Skin of body (tissue), 2 donors: ENCODE data around the gene RAC3. TPM values are rescaled to one million over a fixed set of nuclear protein-coding genes. Genes with fewer than 3 reads are reported as not detected.

ENCODE experiments used
- DNase-seq: peaks from one replicate; lab custom pipeline; 2025; lab: John Stamatoyannopoulos, UW
- total RNA-seq: library from RNA; depleted of rRNA; stranded (reverse); fragments of >200 nt; gene quantifications from one replicate; pipeline ENCODE4 v1.2.3, GENCODE V29; 2014

RAC3 gene
- total RNA-seq, 1 donor from 2014 or later = 15.6 TPM

DNA sequence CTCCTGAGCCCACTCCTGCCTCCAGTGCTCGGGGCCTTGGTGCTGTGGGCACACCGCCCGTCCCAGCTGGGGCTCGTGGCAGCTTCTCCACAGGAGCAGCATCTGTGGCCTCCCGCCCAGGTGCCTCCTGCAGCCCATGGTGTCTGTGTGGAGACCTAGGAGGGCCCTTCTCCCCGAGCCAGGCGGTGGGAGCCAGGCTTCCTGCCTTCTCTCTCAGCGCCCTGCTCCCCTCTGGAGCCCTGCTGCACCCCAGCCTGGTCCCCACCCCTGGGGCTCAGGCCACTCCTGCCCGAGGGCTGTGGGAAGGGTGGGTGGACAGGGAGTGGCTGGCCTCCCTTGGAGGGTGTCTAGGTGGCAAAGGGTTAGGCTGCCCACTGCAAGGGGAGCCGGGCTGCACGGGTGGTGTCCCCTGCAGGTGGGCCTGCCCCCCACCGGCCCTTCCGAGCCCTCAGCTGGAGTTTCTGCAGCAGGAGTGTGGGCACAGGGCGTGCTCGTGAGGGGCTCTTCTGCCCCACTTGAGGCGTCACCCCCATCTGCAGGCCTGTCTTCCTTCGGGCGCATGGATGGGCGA is 19.8 kb upstream of the RAC3 start:
- DNase-seq = no peak

DNA sequence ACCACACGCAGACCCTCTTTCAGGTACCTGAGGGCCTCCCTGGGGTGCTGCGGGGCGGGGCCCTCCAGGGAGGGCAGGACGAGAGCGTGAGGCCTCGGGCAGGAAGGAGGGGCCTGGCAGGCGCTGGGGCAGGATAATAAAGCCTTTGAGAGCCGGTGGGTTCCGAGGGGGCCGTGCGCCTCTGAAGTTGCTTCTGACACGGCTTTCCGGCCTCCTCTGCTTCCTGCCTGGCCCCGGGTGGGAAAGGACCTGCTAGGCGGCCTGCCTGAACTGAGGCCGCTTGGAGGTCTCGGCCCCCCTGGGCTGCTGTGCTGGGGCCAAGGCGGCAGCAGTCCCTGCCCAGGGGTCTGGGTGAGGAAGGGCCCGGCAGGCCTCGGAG is 19.2 kb upstream of the RAC3 start:
- DNase-seq = no peak

DNA sequence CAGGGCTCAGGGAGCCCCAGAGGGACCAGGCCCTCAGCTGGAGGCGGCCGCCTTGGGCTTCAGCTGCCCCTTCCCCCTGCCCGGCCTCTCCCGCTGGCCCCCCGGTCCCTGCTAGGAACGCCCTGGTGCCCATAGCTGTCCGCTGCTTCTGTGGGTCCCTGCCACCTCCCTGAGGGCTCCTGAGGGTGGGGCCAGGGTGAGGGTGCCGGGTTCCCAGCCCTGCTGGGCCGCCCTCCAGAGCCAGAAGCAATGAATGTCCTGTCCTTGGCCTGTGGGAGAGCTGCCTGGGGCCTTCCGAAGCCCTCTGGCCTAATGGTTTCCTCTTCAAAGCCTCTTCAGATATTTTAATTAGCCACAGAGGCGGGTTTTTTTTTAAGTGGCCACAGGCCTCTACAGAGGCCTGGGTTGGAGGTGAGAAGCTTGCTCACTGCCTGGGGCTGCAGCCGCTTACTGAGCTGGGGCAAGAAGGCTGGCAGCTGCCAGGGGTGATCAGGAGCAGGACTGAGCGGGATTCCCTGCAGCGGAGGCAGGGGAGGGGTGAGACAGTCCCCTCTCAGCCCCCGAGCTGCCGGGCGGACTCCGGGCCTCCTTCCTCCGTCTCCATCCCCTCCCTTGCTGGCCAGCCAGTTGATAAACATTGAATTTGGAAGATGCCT is 18.7 kb upstream of the RAC3 start:
- DNase-seq = no peak

DNA sequence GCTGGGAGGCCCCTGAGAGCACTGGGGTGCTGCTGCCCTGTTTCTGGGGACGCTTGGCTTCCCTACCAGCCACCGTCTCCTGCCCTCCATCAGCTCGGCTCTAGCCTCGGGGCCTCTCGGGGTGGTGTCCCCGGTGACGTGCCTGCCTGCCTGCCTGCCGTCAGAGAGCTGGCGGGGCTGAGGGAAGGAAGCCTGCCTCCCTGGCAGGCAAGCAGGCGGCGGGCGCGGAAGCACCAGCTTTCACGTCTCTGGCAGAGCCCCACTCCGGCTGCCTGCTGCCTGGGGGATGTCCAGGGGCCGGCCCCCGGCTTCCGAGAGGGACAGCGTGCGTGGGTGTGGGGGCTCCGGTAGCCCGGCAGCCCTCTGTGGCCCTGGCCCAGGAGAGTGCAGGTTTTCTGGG is 18.1 kb upstream of the RAC3 start:
- DNase-seq = no peak

DNA sequence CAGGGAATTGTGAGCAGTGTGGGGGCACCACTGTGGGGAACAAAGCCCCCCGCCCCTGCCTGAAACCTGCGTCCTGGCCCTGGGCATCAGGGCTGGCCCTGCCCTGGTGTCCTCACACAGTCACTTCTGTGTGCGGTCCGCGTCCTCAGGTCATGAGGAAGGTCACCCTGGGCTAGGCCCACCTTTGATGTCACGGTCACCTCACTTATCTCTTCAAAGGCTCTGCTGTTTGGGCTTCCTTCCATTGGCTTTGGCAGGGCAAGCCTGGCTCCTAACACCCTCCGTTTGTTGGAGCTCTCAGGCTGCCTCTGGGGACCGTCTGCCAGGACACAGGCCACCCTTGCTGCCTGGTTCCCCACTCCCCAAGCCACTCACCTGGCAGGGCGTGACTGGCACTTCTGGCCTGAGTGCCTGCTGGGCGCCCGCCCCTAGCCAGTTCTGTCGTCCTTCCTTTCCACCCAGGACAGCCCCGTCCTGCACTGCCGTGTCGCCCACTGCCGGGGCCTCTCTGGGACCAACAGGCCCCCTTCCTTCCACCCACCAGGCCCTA is 17.6 kb upstream of the RAC3 start:
- no peak for DNase-seq

DNA sequence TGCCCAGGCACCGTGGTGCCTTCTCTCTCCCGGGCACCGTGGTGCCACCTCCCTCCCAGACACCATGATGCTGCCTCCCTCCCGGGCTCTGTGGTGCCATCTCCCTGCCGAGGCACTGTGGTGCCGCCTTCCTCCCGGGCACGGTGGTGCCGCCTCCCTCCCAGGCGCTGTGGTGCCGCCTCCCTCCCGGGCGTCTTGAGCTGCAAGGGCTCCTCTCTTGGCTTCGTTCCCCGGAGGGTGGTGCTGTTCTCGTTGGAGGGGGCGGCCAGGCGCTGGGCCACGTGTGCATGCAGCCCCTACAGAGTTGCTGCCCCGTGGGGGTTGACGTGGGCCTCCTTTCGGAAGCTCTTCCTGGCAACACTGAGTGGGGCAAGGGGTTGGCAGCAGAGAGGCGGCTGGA is 17.0 kb upstream of the RAC3 start:
- DNase-seq = no peak

DNA sequence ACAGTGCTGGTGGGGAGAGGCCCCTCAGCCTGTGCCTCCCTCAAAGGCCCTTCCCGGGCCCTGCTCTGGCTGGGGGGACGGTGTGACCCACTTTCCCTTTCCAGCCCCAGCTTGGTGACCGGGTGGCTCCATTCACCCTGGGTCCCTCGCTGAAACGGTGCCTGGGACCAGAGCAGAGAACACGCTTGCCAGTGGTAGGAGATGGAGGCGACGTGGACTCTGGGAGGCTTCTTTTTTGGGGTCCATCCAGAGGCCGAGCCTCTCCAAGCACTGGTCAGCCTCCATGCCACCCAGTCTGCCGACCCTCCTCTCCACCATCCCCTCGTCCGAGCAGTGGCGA is 16.5 kb upstream of the RAC3 start:
- no peak for DNase-seq

DNA sequence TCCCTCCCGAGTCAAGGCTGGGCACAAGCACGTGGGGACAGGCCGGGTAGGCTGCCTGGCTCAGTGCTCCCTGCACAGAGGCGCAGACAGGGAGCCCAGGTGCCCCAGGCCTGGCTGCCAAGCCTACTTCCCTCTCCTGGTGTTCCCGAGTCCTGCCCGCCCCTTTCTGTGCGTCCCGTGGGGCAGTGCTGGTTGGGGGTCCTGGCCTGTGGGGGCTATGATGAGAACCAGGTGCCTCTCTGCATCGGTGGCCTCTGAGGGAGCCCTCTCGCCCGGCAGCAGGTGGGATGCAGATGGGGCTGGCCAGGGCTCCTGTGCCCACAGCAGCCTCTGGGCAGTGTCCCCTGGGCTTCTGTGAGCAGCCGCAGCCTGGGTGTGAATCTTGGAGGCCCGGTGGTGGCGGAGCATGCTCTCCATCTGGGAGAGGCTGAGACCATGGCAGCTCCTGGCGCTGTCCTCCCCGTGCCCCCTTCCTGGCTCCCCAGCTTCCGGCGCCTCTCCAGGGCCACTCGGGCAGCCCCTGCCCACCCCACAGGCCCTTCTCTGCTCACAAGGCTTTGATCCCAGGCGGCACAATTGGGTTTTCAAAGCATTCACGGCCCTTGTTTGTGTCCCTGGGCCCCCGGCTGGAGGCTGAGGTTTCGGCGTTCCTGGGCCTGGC is 16.0 kb upstream of the RAC3 start:
- no peak for DNase-seq

DNA sequence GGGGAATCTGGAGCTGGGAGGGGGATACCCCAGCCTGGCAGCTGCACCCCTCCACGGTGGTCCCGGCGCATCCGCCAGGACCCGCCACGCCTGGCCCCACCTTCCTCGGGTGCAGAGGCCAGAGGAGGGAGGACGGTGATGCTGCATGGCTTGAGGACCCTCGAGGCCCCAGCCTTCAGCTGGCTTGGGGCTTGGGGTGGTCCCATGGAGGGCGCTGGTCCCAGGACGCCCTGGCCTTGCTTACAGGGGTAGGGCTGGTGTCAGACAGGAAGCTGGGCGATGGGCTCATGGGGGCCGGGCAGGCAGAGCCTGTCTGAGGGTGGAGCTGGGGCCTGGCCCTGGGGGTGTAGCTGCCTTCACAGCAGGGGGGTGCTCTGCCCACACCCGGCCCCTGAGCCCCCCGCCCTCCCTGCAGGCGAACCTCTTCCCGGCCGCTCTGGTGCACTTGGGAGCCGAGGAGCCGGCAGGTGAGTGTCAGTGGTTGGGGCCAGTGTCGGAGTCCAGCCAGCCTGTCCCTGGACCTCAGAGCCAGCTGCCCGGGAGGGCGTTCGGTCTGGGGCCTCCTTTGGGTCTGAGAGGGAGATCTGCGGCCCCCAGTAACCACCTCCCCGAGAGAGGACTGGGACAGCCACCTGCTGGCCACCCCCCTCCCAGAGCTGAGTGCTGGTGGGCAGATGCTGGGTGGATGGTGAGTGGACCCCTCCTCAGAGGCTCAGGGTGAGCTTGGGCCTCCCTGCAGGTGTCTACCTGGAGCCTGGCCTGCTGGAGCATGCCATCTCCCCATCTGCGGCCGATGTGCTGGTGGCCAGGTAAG is 15.2 kb upstream of the RAC3 start:
- DNase-seq = no peak

DNA sequence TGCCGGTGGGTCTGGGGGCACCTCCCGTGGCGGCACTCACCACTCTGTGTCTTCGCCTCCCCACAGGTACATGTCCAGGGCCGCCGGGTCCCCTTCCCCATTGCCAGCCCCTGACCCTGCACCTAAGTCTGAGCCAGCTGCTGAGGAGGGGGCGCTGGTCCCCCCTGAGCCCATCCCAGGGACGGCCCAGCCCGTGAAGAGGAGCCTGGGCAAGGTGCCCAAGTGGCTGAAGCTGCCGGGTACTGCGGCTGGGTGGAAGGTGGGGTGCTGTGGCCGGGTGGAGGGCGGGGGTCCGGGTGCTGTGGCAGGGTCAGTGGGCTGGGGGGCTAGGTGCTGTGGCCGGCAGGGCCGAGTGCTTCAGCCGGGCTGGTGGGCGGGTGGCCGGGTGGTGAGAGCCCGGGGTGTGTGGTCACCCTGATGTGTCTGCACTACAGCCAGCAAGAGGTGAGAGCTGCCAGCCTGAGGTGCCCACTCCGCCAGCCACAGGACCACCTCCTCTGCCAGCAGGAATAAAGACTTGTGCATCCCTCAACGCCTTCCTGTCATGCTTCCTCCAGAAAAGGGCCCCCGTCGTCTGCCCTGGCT is 14.5 kb upstream of the RAC3 start:
- no peak for DNase-seq

DNA sequence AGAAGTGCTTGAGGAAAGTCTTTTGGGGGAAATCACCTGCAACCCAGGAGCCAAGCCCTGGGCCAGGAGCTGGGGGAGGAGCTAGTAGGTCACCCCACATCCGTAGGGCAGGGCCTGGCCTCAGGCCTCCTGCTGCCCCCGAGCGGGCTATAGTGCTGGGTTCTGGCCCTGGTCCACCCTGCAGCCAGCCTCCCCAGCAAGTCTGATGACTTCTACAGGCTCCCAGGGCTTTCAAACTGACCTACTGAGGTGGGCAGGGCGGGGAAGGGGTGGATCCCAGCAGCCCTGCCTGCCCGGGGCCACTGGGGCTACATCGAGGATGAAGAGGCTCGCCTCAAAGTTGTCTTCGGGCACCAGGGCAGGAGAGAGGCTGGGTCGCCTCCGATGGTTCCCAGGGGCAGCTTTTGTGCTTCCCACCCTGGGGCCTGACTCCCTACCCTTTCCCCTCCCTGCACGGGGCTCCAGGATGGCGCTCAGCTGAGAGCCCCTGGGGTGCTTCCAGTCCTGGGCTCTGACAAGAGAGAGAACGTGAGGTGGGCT is 13.8 kb upstream of the RAC3 start:
- DNase-seq = no peak

DNA sequence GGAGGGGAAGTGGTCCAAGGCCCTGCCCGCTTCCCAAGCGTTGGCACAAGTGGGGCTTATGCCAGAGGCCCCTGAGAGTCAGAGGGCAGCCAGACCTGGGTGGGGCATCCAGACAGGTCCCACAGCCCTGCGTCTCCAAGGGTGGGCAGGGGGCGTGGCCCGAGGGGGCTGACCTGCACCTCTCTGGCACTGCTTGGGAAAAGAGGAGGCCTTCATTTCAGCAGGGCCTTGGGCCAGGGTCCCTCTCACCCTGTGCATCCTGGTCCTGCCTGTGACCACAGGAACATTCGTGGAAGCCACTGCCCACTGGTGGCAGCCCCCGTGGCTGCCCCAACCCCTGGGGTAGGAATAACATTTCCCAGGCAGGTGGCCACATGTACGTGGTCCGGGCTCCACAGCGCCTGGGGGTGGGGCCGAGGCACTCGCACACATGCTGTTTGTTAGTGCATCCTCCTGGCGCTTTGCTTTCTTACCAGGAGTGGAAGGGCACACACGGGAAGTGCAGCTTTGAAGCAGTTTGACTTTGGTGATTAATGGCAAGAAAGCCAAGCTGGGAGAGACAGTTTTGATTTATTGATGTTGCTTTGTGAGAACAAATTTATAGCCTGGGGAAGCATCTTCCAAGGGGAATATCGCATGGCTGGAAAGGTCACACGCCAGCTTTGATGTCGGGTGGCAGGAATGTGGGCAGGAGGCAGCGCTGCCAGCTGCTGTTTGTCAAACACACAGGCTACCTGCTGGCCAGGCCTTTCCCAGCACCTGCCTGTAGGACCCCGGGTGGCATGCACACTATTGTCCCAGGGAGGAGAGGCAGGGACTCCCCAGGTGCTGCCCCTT is 13.1 kb upstream of the RAC3 start:
- no peak for DNase-seq

DNA sequence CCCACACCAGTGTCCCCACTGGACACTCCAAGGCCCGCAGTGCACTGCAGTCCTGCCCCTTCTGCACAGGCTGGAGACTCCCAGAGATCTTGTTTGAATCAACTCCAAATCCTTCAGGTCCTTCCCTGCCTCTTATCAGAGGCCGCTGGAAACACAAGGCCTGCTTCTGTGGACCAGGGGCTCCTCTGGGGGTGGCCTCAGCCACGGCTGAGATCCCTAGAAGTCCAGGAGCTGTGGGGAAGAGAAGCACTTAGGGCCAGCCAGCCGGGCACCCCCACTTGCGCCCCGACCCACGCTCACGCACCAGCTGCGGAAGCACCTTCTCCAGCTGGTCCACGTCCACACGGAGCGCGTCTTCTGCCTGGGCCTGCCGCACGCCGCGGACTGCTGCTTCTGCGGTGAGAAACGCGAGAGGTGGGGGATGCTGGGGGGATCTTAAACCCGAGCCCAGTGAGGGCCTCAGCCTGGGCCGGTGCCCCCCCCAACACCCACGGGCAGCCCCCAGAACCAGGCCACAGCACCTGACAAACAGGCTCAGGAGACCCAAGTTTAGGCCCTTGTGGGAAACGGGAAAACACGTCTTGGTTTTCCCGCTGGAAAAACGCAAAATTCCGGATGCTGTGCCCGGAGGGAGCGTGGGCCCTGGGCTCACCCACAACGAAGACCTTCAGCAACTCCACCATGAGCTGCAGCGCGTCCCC is 12.3 kb upstream of the RAC3 start:
- no peak for DNase-seq

DNA sequence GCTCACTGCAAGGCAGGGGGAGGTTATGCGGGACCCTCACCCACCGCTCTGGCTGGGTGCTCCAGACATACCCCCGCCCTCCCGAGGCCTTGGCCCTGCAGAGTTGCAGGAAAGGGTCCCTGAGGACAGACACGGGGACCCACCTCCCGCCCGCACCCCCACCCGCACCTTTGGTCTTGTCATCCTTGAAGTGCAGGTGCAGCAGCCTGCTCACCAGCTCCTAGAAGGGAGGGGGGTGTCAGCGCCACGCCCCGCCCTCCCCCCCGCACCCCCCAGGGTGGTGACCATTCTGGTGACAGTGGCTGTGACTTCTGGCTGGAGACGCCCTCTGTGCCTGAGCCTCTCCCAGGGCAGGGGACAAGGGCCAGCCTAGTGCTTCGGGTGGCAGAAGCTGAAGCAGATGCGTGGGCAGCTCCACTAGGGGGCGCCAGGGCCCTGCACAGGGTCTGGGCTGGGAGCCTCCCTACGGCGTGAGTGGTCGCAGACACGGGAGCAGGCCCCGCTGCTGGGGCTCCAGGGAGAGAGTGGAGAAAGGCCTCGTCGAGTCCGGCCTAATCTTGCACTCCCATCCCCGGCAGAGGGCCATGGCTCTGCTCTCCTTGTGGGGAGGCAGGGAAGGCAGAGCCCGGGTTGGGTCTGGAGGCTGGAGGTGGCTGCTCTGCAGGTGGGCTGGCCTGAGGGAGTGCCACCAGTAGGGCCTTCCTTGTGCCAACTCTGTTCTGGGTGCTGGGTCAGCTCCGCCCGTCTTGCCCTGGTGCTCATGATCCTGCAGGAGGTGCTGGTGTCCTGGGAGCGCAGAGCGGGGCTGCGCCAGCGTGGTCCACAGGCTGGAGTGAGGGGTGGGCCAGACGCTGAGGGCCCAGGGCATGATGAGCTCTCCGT is 11.5 kb upstream of the RAC3 start:
- DNase-seq = no peak

DNA sequence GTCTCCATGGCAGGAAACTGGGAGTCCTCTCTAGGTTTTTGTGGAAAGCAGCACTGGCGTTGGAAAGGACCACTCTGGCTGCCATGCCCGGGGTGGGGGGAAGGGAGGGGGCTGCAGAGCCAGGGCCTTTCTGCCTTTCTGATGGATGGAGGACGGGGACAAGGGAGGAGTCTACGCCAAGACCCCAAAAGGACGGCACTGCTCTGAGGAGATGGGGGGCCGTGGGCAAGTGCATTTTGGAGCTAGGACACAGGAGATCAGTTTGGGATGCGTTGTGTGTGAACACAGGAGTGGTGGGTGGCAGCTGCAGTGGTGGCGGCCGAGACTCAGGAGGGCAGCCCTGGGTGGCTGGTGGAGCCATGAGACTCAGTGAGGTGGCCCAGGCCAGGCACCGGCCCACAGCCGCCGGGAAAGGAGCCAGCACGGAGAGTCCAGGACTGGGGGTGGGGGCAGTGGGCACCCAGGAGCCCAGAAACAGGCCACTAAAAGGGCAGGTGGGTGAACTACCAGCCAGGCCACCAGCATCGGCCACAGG is 10.8 kb upstream of the RAC3 start:
- DNase-seq = no peak

DNA sequence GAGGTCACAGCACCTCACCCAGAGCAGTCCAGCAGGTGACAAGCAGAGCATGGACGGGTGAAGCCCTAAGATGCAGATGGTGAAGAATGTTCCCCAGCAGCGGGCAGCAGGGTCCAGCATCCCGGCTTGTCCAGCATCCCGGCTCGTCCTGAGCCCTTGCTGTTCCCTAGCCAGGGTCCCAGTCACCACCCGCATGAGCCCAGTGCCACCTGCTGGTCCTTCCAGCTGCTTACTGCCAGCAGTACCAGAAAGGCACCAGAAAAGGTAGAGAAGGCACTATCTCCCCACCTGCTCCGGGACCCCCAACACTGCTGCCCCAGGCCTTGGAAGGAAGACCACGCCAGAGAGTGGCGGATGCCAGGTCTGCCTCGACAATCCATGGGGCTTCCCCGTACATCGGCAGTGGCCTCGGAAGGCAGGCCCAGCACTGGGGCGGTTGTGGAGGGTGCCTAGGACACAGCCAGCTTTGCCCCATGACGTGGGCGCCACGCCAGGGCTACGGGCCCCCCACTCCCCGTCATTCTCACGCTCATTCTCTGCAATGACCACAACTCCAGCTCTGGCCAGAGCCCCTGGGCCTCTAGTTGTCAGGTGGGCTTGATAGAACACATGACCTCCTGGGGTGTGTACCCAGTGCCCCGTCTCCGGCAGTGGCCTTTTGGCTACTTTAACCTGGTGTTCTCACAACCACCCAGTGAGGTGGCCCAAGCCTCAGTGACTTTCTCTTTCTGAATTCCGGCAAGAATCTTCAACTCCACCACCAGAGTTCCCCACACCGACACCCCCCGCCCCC is 10.2 kb upstream of the RAC3 start:
- no peak for DNase-seq

DNA sequence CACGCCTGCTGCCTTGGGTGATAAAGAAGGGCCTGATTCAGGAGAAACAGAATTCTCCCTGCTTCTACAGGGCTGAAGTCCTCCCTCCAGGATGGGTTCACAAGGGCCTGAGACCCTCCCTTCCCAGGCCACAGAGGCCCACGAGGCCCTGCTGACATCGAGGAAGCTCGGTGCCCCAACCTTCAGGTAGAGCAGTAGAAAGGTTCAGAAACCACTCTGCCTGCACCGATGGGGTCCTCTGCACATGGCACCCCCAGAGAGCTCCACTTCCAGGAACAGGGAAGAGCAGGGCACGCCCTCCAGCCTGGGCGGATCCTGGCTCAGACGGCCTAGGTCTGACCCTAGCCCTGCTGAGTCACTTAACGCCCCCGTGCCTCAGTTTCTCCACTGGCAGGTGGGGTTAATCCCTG is 9.6 kb upstream of the RAC3 start:
- DNase-seq = no peak
